Activated CD8-positive, alpha-beta memory T cell treated with anti-CD3 and anti-CD28 coated beads, Interleukin-2, amount 50 U/mL, for 1 hour (primary cell): ENCODE measurements around the gene RABEPK.
A peak's percentile ranks its signal among the peaks of the same experiment; 100 is the strongest.
"Not testable (repeated sequence)": the region's sequence is repeated elsewhere in the genome, so short reads cannot be mapped to it uniquely, and the experiment has no call there.

ENCODE experiments used
- DNase-seq: peaks from one replicate; pipeline ENCODE4 v3.0.0-alpha.2; 2020; ENCODE audit errors: extremely low read depth

Gene RABEPK

DNA sequence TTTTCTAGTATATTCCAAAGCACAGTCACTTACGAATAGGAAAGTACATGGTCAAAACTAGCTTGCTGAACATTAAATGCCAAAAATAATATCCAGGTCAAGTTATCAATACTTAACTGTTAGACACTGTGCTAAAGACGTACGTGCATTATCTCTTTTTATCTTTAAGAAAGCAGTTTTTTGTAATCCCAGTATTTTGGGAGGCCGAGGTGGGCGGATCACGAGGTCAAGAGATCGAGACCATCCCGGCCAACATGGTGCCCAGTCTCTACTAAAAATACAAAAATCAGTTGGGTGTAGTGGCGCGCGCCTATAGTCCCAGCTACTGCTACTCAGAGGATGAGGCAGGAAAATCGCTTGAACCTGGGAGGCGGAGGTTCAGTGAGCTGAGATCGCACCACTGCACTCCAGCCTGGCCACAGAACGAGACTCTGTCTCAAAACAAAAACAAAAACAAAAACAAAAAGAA lies 43.5 kb downstream of the RABEPK start:
- no peak for DNase-seq

- no peak for DNase-seq
Observed at GRCh38 chr9:125246261-125246667, 45.9 kb downstream of the RABEPK start.

- no peak for DNase-seq
Observed at GRCh38 chr9:125254231-125254630, 53.9 kb downstream of the RABEPK start.

GRCh38 chr9:125255781-125256391 lies 55.5 kb downstream of the RABEPK start:
- DNase-seq = no peak

- DNase-seq = no peak
Observed at GRCh38 chr9:125258160-125258785, 57.9 kb downstream of the RABEPK start.

DNA sequence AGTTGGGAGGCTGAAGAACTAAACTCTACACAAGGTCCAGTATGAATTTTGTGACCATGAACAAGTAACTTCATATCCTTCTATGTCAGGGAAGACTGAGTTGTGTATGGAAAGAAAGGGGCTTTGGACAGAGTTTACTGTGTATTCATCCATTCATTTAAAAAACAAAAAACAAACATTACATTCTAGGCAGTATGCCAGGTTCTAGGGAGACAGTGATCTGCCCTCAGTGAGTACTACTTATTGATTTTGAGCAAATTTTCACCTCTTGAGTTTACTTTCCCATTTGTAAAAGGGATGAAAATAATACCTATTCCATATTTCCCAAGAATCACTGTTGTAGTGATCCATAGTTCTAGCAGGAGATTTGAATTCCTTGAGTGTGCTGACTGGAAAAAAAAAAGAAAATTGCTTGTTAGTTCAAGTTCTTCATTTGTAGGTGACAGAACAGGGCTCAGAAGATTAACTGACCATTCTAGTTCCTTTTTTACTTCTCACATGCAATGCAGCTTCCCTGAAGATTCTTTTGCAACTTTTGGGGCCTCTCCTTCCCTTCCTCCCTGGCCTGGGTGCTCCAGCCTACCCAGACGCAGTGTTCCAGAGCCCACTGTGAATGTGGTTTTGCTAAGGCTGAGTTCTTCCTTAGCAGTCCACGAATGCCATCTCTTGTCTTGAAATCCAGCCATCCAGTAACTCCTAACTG lies 58.6 kb downstream of the RABEPK start:
- no peak for DNase-seq

GRCh38 chr9:125260561-125260960 lies 60.2 kb downstream of the RABEPK start:
- DNase-seq = no peak

DNA sequence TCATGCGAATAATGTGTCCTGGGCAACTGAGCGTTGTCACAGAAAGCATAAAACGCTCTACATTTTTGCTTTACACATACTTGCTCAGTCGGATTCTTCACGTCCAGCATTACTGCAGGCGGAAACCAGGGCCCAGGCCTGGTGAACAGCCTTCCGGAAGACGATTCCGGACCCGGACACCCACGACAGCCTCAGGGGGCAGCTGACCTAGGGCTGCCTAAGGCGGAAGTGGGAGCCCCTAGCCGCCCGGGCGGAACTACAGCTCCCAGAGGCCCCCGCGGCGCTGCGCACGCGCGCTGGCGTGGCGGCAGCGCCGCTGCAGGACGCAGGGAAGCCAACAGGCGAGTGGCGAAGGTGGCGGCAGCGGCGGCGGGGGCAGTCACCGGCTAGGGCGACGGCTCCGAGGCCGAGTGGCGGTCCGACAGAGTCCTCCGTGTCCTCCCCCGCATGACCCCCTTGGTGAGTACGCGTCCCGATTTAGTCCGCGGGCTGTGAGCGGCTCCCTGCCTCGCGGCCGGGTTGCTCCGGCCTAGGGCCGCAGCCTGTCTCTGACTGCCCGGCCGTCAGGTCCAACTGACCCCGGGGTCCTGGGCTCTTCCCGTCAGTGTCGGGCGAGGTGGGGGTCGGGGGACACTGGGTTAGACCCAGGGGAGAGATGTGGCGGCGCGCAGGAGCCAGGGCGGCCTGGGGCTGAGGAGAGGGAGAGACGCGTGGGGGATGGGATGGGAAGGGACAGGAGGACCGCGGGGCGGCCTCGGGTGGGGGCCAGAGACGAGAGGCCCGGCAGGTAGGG lies 61.4 kb downstream of the RABEPK start, which contains the start of gene GAPVD1:
TSS of gene GAPVD1 (plus strand) at position 326 of the 793 bp plus-strand sequence. CDS start 37,096 bp downstream, outside the sequence.
- DNase-seq = peak; percentile 26

DNA sequence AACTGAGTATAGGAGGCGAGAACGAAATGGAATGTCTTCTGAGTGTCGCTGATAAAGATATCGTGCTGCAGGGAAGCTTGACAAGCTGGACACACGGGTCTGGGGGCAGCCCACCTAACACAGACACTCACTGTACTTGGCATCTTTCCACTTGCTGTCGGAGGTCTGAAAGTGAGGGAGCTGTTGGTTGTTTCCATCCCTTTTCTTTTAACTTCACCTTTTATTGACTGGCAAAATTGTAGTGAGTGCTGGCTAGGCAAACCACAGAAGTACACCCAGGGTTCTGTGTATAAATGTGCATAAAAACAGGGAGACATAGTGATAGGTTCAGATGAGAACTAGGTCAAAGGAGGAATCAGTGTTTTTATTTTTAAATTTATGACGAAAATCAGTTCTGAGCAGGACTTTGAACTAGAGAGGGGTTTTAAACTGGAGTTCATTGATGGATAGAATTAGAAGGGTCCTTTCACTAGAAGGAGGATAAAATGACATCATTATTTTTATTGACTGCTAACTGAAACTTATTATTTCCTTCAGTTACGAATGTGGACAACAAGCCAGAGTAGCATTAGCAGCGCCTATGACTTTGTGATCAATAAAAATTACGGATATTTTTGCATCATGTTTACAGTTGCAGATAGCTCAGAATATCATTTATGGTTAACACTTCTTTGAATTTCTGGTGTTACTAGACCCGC lies 62.1 kb downstream of the RABEPK start:
- DNase-seq = no peak

- DNase-seq = not testable (repeated sequence)
Observed at GRCh38 chr9:125264068-125264467, 63.7 kb downstream of the RABEPK start.

DNA sequence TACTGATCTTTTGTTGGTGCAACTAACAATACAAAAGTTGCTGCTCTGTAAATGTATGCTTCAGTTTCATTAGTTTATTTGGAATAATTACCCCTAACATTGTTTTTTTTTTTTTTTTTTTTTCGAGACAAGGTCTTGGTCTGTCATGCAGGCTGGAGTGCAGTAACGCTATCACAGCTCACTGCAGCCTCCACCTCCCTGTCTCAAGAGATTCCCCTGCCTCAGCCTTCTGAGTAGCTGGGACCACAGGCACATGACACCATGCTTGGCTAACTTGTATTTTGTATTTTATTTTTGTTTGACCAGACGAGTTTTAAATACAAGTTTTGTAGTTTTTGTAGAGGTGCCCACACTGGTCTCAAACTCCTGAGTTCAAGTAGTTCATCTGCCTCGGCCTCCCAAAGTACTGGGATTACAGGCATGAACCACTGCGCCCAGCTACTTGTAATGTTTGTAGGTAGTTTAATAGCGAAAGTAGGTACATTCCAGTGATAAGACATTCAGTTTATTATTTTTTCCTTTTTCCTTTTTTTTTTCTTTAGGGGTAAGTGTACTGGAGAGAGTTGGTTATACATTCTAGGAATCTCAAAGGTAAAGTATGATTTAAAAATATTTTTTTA lies 68.2 kb downstream of the RABEPK start:
- DNase-seq = no peak

DNA sequence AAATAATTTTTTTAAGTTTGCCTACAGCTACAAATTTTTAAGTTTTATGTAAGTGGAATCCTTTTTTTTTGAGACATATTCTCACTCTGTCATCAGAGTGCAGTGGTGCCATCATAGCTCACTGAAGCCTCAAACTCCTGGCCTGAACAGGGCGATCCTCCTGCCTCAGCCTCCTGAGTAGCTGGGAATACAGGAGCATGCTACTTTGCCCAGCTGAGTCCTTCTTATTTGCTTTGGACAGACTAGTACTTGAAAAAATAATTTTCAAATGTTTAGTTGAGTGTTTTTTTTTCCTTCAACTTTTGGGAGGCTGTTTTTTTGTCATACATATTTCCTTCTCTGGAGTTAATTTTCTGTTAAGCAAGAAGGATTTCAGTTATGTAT lies 68.7 kb downstream of the RABEPK start:
- DNase-seq = no peak

DNA sequence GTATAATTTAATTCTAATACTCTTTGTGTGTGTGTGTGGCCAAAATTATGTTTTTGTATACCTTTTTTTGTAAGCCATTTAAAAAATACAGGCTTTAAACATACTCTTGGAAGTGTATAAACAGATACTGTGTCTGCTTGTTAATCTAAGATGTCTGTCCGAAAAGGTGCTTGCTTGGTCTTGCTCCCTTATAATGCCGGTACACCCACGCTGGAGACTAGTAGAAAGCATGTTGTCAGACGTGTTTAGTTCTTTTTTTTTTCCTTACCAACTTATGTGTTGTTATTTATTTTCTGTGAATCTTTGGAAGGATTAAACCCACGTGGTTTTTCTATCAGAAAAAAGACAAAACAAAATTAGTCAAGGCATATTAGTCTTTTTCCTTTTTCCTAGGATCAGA lies 70.7 kb downstream of the RABEPK start:
- DNase-seq = no peak

DNA sequence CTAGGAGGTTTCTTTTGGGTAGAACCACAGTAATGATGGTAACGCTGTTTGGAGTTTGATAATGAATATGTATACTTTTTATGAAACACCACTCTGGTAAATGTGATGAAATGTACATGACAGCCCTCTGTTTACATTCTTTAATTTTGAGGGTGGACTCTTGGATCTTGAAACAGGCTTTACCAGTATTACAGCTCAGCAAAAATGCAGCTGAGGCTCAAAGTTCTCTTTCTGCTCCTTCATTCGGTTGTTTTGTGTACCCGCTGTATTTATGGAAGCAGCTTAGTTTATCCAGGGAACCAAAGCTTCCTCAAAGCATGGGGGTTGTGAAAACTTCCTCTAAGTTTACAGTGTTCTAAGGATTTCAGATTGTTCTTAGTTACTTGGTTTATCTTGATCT lies 72.4 kb downstream of the RABEPK start:
- no peak for DNase-seq

DNA sequence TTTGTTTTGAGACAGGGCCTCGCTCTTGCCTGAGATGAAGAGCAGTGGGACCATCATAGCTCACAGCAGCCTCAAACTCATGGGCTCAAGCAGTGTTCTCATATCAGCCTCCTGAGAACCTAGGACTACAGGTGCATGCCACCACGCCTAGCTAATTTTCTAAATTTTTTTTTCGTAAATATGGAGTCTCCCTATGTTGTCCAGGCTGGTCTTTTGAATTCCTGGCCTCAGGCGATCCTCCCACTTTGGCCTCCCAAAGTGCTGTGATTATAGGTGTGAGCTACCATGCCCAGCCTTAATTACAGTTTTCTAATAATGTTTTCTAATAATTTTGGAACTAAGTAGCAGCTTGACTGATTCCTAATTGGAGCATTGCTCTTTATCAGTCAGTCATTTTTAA lies 76.4 kb downstream of the RABEPK start:
- DNase-seq = no peak

DNA sequence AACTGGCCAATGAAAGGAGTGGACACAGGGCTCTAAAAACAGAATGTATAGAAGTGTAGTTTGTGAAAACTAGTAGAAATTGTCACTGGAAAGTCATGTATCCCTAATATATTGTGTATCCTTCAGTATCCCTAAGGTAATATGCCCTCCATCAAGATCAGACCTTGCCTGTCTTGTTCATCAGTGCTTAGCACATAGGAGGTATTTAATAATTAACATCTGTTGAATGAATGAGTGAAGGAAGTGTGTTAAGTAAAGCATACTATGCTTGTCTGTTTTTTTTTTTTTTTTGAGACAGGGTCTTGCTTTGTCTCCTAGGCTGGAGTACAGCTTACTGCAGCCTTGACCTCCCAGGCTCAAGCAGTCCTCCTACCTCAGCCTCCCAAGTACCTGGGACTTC lies 77.1 kb downstream of the RABEPK start:
- no peak for DNase-seq

GRCh38 chr9:125280945-125281344 lies 80.6 kb downstream of the RABEPK start:
- DNase-seq = no peak
